Osteoblast (primary cell): ENCODE data around the gene TEDC2. TPM values are rescaled to one million over a fixed set of nuclear protein-coding genes. Genes with fewer than 3 reads are reported as not detected.
"Not testable (repeated sequence)": the region's sequence is repeated elsewhere in the genome, so short reads cannot be mapped to it uniquely, and the experiment has no call there.

Experiments
- DNase-seq: peaks from one replicate; pipeline ENCODE4 v3.0.0; 2011; ENCODE audit warnings: low spot score, mixed read lengths; ENCODE audit not compliant: insufficient read length; ENCODE audit errors: missing footprints
- H2AFZ ChIP-seq: 2 replicates; pipeline ENCODE4 v1.6.0; 2011; ENCODE audit warnings: mild to moderate bottlenecking, low read length
- H3K27ac ChIP-seq: 2 replicates; pipeline ENCODE4 v1.5.1; 2011; ENCODE audit warnings: mild to moderate bottlenecking, low read depth, low read length, moderate library complexity
- H3K27me3 ChIP-seq: 2 replicates; pipeline ENCODE4 v1.6.0; 2012; ENCODE audit warnings: mild to moderate bottlenecking, control low read depth, inconsistent platforms, low read length, moderate library complexity; ENCODE audit not compliant: insufficient read depth
- H3K36me3 ChIP-seq: 2 replicates; pipeline ENCODE4 v1.5.1; 2011; ENCODE audit warnings: mild to moderate bottlenecking, low read length, control low read depth, moderate library complexity; ENCODE audit not compliant: insufficient read depth
- H3K4me1 ChIP-seq: 2 replicates; pipeline ENCODE4 v1.5.1; 2011; ENCODE audit warnings: mild to moderate bottlenecking, low read length, control low read depth, moderate library complexity; ENCODE audit not compliant: insufficient read depth
- H3K4me2 ChIP-seq: 2 replicates; pipeline ENCODE4 v1.6.0; 2011; ENCODE audit warnings: mild to moderate bottlenecking, low read length; ENCODE audit not compliant: insufficient read depth
- H3K4me3 ChIP-seq: fragments of 200-600 bp; sonication (generic); 3 replicates; pipeline ENCODE4 v1.5.1; 2012; ENCODE audit warnings: mild to moderate bottlenecking, low read length, inconsistent platforms; ENCODE audit not compliant: insufficient read depth
- H3K79me2 ChIP-seq: 2 replicates; pipeline ENCODE4 v1.6.0; 2012; ENCODE audit warnings: mild to moderate bottlenecking, low read length, control low read depth, inconsistent platforms; ENCODE audit not compliant: insufficient read depth
- H3K9me3 ChIP-seq: 2 replicates; pipeline ENCODE4 v1.5.1; 2011; ENCODE audit warnings: low read depth, low read length, control low read depth
- H4K20me1 ChIP-seq: 2 replicates; pipeline ENCODE4 v1.6.0; 2012; ENCODE audit warnings: mild to moderate bottlenecking, low read length, control low read depth; ENCODE audit not compliant: insufficient read depth
- total RNA-seq: library from RNA; depleted of rRNA; stranded (reverse); fragments of >200 nt; gene quantifications from 2 replicates; pipeline ENCODE4 v1.2.3, GENCODE V29; 2012
- TF ChIP-seq, protein P1 (sequence below): IDR thresholded peaks from 2 replicates; pipeline ENCODE4 v1.5.1; 2011; ENCODE audit warnings: mild to moderate bottlenecking, low read depth, low read length, moderate library complexity; ENCODE audit errors: extremely low read depth

The TEDC2 gene
- total RNA-seq, 1 donor, result 5.1 TPM

DNA sequence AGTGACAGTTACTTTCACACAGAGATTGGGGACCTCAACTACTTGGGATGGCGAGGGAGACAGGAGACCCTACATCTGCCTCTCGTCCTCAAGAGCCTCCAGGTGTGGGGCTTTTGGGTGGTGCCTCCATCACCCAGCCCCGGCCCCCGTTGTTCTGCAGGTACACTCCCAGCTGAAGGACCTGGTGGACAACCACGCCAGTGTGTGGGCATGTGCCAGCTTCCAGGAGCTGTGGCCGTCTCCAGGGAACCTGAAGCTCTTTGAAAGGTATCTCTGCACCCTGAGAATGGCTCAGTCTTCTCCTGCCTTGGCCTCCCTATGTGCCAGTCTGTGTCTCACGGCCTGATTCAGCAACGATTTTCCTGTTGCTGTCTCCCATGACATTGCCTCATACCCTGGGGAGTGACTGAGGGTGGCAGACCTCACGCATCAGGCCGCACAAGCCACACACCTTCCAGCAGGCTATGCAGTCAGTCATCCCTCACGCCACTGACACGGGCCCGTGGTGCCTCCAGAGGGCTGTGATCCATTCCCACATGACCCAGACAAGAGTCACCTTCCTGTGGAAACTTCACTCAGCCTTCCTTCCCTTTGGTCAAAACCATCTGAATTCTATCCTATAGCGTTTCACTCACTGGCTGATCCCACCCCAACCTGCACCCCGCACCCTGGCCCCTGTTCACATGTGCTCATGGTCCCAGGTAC lies 27.0 kb upstream of the TEDC2 start:
- Histone ChIP-seq H3K27me3 (no peaks in the 10 kb centered on the region), H4K20me1 (peaks cover 6% of the 10 kb centered on the region), H3K79me2 (peaks cover 41% of the 10 kb centered on the region), H3K4me2 (no peak overlapping the region), H2AFZ (no peak overlapping the region), H3K27ac (no peak overlapping the region), H3K4me3 (no peak overlapping the region), H3K36me3 (peaks cover 40% of the 10 kb centered on the region), H3K4me1 (peaks cover 10% of the 10 kb centered on the region), H3K9me3 (no peaks in the 10 kb centered on the region)
- no peak for DNase-seq
- TF ChIP-seq, protein P1, sequence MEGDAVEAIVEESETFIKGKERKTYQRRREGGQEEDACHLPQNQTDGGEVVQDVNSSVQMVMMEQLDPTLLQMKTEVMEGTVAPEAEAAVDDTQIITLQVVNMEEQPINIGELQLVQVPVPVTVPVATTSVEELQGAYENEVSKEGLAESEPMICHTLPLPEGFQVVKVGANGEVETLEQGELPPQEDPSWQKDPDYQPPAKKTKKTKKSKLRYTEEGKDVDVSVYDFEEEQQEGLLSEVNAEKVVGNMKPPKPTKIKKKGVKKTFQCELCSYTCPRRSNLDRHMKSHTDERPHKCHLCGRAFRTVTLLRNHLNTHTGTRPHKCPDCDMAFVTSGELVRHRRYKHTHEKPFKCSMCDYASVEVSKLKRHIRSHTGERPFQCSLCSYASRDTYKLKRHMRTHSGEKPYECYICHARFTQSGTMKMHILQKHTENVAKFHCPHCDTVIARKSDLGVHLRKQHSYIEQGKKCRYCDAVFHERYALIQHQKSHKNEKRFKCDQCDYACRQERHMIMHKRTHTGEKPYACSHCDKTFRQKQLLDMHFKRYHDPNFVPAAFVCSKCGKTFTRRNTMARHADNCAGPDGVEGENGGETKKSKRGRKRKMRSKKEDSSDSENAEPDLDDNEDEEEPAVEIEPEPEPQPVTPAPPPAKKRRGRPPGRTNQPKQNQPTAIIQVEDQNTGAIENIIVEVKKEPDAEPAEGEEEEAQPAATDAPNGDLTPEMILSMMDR, result no peak

DNA sequence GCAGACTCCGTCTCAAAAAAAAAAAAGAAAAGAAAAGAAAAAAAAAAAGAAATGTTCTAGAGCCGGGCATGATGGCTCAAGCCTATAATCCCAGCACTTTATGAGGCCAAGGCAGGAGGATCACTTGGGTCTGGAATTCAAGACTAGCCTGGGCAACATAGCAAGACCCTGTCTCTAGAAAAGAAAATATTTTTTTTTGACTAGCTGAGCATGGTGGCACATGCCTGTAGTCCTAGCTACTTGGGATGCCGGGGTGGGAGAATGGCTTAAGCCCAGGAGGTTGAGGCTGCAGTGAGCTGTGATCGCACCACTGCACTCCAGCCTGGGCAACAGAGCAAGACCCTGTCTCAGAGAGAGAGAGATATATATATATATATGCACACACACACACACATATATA lies 24.7 kb upstream of the TEDC2 start:
- not testable (repeated sequence) for H3K4me1 ChIP-seq, H3K4me3 ChIP-seq, H3K27ac ChIP-seq, H3K27me3 ChIP-seq, H3K9me3 ChIP-seq, DNase-seq, H4K20me1 ChIP-seq, H3K4me2 ChIP-seq, H2AFZ ChIP-seq
- Histone ChIP-seq H3K79me2 (peaks cover 33% of the 10 kb centered on the region), H3K36me3 (peaks cover 55% of the 10 kb centered on the region)

DNA sequence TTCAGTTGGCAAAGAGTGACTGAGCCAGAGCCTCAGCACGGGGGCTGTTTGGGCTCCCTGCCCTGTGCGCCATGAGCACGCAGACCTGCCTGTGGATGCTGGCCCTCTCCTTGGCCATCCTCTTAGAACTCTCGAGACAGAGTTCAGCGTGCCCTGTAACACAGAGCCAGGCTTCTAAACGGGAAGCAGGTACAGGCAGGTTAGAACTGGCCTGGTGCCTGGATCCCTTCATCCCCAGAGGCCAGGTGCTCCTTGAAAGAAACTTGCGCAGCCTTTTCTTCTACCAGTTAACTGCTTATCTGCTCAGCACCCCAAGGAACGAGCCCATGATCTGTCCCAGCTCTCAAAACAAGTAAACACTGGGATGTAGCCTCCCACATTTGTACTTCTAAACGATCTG lies 23.8 kb upstream of the TEDC2 start:
- H3K27me3 ChIP-seq, result no peaks in the 10 kb centered on the region
- H2AFZ ChIP-seq, result no peak overlapping the region
- TF ChIP-seq, protein P1, result no peak
- peaks cover 24% of the 10 kb centered on the region for H3K79me2 ChIP-seq
- H3K36me3 ChIP-seq, result peaks cover 57% of the 10 kb centered on the region
- H4K20me1 ChIP-seq, result no peaks in the 10 kb centered on the region
- H3K4me3 ChIP-seq, result no peak overlapping the region
- H3K27ac ChIP-seq, result no peak overlapping the region
- no peaks in the 10 kb centered on the region for H3K9me3 ChIP-seq
- no peak for DNase-seq
- no peaks in the 10 kb centered on the region for H3K4me1 ChIP-seq
- H3K4me2 ChIP-seq, result no peak overlapping the region

DNA sequence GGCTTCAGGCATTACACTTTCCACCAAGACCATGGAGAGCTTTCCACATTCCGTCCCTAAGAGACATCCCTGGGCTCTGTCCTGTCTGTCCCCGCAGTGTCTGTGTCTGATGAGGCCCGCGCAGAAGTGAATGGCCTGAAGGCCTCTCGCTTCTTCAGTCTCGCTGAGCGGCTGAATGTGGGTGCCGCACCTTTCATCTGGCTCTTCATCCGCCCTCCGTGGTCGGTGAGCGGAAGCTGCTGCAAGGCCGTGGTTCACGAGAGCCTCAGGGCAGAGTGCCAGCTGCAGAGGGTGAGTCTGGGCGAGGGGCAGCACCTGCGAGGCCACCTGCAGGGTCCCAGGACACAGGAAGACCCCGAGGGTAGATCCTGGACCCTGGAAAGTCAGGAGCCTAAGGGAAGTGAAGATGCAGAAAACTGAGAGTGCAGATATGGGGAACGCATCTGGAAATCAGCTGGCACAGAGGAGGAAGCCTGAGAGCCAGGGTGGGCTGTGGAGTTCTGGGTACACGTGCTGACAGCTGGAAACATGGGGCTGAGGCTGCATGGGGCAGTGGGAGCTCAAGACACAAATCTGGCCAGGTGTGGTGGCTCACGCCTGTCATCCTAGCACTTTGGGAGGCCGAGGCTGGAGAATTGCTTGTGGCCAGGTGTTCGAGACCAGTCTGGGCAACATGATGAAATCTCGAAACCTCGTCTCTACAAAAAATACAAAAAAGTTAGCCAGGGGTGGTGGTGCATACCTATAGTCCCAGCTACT lies 22.7 kb upstream of the TEDC2 start:
- TF ChIP-seq, protein P1, result no peak
- Histone ChIP-seq H4K20me1 (no peaks in the 10 kb centered on the region), H3K79me2 (peaks cover 16% of the 10 kb centered on the region), H2AFZ (no peak overlapping the region), H3K4me1 (no peaks in the 10 kb centered on the region), H3K4me2 (no peak overlapping the region), H3K27ac (no peak overlapping the region), H3K27me3 (no peaks in the 10 kb centered on the region), H3K4me3 (no peak overlapping the region), H3K9me3 (no peaks in the 10 kb centered on the region), H3K36me3 (peaks cover 53% of the 10 kb centered on the region)
- DNase-seq, result peak; percentile 26
